Effector CD8-positive, alpha-beta T cell (primary cell): ENCODE results near the gene SAP30L.

Experiments
- DNase-seq: peaks from one replicate; lab custom pipeline; 2025; lab: John Stamatoyannopoulos, UW

The SAP30L gene

DNA sequence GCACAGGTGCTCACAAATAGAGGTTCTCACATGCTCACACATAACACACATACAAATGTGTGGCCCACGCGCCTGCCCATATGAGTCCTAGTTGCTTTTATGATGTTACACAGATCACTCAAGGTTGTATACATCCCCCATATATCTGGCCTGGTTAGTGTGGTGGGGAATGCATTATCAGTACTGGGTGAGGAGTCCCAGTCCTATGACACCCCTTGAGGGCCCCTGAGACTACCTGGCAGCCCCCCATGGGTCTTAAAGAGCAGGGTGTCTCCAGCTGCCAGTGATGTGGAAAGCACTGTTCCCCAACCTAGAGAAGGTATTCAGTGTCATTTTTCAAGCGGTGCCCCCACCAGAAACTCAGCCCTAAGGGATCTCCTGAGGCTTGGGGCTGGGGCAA is 35.0 kb downstream of the SAP30L start:
- no peak for DNase-seq

DNA sequence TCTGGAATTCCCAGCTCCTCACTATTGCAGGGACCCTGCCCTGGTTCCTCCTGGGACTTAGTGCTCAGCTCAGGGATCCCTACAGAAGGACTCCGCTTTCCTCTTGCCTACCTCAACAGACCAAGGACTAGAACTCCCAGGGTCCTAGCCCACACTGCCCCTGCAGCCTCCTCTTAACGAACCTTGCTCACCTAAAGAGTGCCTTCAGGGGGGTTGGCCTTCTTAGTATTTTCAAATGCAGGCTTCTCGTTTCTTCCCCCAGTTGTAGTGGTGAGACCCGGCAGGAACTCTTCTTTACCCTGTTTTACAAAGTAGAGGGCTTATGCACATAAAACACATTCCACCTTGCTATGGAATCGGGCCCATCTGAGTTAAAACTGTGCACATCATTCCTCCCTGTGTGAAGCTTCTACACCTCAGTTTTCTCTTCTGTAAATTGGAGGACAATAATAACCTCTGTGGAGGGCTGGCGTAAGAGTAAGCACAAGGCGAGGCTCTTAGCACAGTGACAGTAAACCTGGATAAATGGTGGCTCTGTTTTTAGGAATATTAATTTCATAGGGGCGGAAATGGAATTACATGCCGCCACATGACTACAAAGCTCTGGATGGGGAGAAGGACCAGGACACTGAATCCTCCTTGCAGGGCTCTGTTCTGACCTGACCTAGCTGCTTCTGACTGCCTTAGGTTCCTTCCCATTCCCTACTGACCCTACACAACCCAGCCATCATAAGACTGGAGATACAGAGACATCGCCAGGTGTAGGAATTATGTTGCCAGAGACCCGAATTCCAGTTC is 36.0 kb downstream of the SAP30L start:
- no peak for DNase-seq

DNA sequence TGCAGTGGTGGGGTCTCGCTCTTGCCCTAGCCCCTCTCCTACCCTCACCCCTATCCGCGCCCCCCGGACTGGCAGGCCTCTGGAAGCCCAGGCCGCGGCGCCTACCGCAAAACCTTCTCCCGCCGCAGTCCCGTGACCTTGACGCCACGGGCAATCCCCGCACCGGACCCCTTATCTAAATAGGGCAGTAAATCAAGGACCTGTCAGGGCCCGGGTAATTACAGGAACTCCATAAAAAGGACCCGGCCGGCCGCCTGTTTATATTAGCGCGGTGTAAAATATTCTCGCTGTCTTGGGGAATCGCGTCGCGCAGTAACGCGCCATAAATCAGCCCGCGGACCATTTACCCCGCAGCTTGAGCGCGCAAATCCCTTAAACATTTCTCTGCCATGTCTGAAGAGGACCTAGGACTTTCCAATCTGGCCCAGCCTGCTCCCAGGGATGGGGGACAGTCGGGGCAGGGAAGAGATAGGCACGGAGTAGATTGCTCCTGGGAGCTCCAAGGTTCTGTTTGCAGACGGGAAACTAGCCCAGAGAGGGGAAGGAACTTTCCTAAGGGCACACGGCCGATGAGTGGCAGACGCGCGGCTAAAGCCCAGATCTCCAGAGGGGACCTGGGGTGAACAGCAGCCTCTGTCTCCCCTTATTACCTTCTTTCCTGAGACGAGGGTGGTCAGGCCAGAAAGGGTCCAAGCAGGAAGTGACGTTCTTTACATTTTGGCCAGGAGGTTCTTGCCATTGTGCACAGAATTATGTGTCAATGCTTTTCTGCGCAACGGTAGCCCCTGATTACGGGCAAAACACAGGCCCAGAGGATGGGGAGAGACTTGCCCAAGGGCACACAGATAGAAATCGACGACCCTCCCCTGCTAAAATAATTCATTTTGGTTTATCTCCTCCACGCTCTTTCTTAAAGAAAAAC is 37.0 kb downstream of the SAP30L start:
- DNase-seq = no peak

DNA sequence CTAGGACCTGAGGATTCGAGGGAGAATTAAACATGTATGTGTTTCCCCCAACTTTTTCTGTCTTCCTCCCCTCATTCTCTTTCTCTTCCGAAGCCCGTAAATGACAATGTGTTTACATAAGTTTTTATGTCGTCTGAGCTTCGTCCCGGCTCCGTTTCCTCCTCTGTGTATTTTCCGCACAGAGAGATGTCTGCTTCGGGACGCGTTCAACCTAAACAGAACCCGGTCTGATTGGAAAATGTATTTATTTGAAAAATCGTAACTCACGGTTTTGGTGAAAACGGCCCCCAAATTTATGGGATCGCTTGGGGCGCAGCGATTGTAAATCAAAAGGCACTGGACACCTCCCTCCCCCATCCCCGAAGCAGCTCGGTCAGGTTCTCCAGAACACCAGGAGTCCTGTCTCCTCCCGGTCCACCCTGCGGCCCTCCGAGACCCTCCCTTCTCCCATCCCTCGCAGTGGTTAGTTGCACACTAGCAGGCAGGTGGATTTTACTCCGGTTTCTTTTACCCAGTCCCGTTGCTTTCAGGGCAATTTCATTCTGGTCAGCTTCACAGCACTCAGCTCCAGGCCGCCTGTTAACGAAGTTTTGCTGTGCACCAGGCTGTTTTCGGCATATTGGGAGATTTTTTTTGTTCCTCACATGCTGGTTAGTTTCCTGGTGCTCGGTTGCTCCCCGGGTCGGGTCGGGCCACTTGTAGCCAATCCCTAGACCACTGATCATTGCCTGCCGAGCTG is 38.0 kb downstream of the SAP30L start:
- no peak for DNase-seq

DNA sequence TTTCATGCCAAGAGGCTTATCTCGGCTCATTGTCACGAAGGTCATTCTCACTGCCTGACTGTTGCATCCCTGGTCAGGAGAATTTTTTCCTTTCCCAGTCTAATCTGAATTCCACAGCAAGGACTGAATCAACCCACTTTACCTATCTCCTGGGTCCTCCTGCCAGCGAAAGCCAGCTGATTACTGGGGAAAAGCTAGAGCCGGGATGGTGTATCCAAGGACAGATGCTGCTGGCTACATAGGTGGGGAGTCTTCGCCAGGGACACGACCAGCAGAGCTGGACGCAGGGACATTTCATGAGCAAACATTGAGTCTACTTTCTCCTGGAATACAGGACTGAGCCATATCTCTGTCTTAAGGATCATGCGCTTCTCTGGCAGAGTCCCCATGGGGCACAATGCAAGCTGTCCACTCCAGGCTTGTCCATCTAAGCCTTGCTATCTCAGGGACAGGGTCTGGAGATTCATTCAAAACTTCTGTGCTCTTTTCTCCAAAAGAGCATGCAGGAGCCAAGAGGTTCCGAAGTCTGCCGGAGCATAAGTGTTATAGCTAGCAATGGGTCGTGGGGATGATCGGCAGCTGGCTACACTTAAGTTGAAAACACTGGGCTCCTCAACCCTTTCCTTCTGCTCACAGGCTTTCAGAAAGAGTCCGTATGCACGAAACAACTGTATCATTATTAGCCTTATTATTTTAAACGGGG is 38.7 kb downstream of the SAP30L start:
- no peak for DNase-seq

DNA sequence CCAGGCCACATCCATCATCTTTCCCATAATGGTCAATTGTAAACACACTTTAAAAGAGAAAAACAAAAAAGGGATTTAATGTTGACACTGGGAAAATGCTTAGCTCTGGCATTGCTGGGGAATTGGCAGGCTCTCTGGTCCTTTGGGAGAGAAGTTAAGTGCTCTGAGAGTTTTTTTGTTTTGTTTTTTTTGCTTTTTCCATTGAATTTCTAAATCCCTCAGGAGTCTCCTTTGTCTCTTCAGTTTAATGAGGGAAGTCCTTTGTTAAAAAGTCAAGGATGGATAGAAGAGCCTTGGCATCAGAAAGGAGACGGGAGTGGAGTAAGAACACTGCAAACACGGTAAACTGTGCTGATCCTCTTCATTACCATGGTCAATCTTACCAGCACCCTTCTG is 39.3 kb downstream of the SAP30L start:
- no peak for DNase-seq

DNA sequence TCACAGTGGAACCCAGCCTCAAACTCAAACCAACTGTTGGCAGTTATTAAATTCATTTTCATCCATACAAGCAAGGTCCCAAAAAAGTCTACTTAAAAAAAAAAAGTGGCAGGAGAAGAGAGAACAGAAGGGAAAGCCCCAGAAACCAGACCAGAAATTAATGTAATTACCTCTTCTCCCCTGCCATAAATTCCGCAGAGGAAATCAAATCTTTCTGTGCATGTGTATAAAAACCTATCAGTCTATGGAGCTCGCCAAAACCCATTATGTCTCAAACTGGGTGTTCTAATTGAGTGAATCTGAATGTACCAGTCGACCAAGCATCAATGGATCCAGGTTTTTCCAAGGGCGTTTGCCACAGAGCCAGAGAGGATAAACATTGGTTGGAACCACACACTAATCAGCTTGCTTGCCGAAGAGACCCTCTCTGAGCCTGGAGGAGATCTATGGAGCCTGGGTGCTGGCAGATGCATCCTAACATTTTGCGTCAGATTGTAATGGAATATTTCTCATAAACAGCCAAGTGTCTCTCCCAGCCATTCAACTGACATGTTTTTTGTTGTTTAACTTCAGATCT is 40.1 kb downstream of the SAP30L start:
- DNase-seq = no peak

DNA sequence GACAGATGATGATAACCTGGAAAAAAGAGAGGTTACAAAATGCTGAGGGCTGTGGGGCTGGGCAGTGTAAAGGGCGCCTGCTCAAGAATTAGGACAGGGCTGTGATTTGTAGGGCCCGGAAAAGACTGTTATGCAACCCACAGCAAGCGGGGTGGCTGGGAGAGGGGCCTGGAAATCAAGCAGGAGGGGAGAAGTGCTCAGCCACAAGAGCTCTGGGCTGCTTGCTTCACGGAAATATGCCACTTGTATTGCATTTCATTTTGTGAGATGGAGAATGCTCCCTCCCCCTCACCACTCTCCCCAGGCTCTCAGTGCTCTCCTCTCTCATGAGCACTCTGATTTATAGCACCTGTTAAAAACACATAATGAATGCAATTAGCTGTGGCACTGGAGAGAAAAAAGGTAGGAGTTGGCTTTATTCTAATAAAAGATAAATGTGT is 40.6 kb downstream of the SAP30L start:
- no peak for DNase-seq

DNA sequence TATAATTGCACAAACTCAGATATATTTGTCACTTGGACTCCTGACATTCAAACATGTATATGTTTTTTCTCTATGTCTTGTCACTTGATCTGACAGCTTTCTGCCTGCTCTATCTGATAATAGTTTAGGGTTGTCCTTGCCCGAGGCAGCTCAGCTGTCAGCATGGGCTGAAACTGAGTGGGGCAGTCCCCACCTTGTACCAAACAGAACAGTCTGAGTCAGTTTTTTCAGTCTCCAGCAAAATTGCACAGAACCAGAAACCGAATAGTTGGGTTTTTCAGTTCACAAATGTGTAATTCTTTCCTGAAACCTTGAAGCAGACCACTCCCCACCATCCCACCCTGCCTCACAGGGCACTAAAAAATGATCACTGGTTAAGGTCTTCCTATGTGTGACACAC is 41.7 kb downstream of the SAP30L start:
- no peak for DNase-seq

DNA sequence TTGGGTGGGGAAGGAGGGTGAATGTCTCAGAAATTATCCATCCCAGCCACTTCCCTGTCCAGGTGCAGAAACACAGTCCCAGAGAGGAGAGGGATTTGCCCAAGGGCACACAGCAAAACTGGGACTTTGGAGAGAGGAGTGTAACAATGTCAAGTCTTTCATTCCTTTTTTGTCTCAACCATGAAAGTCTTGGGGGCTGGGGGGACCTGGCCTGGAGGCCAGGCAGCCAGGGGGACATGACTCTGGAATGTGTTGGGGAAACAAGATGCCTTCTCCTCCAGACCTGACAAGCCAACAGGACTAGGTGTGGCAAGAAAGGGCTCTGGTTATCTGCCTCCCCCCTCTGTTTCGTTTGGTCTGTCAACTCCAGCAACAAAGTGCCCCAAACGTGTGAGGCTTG is 46.1 kb downstream of the SAP30L start:
- no peak for DNase-seq

DNA sequence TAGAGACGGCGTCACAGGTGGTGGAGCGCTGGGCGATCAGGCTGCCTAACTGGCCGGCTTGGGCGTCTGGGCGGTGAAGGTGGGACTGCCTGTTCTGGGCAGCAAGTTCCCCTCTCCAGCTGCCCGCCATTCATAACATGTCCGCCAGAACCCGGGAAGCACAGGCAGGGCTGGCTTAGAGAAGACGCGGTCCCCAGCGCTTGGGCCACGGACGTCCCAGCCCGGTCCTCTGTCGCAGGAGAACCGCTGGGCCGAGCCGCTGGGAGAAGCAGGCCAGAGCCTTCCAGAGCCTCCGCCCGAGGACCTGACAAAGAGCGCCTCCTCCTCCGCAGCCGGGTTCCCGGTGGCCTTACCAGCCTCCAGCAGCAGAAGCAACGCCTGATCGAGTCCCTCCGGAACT is 47.5 kb downstream of the SAP30L start:
- DNase-seq = no peak

DNA sequence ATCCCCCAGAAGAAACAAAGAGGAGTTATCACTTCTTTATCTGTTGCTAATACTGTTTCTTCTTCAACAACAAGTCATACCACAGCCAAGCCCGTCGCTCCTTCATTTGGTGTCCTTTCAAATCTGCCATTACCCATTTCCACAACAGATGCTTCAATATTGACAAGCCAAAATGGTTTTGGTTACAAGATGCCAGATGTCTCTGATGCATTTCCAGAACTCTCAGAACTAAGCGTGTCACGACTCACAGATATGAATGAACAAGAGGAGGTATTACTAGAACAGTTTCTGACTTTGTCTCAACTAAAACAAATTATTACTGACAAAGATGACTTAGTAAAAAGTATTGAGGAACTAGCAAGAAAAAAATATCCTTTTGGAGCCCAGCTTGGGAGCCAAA is 48.2 kb downstream of the SAP30L start:
- DNase-seq = no peak

DNA sequence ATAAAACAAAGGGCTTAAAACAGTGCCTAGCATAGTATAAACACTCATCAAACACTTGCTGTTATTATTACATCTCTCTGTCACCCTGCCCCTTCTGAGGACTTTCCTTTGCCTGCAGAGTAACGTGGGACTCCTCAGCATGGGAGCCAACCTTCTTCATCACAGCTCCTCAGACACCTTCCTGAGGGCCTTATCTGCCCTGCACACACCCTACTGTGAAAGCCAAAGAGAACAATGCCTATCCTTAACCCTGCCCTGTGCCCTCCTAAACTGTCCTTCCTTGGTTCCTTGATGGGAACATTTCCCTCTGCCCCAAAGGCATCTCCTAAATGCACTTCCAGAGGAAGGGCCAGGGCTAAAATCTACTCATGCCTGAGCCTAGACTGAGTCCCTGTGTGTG is 52.8 kb downstream of the SAP30L start:
- no peak for DNase-seq

DNA sequence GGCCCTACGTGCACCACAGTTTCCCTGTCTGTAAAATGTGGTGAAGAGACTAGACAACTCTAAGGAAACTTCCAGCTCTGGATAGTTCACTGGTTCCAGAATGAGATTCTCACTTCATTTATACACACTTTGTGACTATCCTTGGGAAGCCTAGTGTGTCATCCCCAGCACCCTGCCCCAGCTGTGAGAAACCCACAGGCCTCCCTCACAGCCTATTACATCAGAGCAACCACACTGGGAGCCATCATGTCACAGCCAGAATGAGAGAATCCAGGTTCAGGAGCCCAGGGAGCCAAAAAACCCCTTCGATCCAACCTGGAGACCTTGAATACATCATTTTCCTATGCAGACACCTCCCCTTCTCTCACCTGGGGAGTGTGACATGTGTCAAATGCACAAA is 53.2 kb downstream of the SAP30L start:
- DNase-seq = no peak

DNA sequence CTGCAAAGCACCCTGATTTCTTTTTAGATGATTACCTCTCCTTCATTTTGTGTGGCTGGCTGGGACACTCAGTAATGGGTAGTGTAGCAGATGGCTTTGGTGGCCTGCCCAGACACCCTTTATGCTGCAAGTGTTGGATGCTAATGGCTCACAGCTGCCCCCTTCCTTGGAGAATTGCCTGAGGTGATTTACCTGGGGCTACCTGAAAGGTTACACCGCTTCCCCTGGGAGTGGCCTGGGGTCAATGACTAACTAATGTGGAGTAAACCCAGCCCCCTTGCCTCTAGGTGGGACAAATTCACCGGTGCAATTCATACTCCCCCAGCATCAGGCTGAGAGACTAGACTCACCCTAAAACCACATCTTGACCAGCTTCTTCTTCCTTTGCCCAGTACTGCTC is 55.8 kb downstream of the SAP30L start:
- no peak for DNase-seq

DNA sequence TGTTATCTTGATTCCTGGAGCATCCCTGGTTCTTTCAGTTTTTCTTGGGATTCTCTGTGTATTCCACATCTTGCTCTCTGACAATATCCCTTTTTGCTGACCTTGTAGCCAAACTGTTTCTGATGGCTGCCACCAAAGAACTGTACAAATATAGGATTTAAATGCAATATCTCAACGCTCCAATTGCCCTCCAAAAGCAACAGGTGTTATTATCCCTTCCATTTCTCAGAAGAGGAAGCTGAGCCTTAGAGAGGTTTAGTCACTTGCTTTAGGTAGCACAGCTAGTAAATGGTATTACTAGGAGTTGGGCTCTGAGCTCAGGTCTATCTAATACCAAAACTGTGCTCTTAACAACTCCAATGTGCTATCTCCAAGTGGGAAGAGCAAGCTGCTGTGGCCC is 56.4 kb downstream of the SAP30L start:
- DNase-seq = no peak

DNA sequence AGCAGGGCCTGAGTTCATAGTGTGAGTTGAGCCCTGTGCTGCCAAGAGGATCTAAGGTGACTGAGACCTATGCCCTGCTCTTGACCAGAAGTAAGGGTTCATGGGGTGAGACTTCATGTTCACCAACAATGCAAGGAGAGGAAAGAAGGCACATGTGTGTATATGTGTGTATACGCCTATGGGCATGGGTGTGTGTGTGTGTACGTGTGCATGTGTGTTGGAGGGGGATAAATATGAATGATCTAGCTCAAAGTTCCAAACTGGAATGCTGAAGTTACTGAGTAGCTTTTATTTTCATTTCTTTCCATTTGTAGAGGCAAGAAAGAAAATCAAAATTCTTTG is 57.9 kb downstream of the SAP30L start:
- DNase-seq = no peak

DNA sequence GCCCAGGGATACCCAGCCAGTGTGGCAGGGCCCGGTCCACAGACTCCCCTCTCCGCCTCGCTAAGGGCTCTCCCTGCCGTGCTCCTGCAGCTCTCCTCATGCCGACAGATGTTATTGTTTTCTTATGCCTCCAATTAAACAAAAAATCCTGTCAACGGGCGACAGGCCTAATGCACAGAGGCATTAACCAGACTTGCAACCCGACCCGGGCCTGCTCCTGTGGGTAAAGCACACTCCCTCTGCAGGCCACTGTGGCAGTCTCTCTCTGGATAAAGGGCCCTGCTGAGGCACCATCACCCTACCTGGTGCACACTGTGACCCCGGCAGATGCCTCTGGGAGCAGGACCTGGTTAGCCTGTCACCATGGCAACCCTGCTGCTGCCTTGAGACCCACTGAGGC is 59.8 kb downstream of the SAP30L start:
- no peak for DNase-seq

DNA sequence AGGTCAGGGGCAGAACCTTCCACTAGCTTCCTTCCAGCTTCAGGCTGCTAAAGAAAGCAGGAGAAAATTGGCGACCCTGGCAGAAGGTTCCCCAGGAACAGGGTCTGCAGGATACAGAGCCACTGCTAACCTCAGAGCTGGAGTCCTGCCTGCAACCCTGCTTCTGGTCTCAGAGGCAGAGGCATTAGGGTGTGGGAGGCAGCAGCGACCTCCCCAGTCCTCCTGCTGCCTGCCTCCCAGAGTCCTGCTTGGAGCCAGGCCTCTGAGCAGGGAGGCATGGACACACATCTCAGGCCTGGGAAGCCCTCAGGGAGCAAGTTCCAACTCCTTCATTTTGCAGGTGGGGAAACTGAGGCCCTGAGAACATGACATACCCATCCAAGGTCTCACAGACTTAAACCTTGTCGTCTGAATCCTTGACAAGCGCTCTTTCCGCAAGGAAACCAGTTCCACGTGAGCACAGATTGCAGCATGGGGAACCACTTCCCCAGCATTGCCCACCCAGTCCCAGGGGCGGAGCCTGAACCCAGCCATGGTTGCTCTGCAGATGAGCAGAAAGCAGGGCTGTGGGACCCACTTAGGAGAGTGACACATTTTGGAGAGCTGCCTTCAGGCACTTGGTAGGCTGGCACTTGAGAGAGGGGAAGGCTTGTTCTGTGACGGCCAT is 60.4 kb downstream of the SAP30L start:
- no peak for DNase-seq

DNA sequence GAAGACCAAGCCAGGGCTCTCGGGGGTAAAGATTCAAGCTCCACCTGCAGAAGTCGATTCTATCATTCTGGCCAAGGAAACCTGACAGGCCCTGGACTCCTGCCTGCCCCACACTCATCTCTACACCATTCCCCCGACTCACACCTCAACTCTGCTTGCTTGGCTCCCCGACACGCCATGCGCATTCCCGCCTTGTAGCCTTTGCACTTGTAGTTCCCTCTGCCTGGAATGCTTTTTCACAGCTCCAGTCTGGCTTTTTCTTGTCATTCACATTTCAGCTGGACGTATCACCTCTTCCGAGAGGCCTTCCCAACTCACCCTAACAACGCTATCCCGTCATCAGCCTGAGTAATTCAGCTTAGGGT is 60.9 kb downstream of the SAP30L start:
- no peak for DNase-seq

DNA sequence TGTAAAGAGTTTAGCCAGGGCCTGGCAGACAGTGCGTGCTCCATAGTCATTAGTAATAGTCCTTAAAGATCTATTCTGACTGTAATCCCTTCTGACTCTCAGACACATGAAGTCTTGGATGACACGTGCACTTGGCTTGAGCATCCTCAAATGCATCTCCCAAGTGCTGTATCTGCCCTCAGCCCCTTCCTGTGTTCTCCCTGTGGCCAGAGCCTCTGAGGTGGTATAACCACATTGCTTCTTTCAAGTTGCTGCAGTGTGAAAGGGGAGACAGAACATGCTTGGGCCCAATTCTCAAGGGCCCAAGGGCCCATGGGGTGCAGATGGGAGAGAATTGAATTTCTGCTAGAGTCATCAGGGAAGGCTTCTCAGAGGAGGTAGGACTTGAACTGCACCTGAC is 62.3 kb downstream of the SAP30L start:
- DNase-seq = no peak
